ENCODE measurements around the gene HDAC8.
"Not testable (repeated sequence)": the region's sequence is repeated elsewhere in the genome, so short reads cannot be mapped to it uniquely, and the experiment has no call there.

Gene HDAC8

GRCh38 chrX:72460715-72461114 is 111.9 kb downstream of the HDAC8 start:
- no peak for TF ChIP-seq CTCF (IDR thresholded peaks at IDR 0.05)
- TF ChIP-seq ZFX (IDR thresholded peaks at IDR 0.05; ENCODE audit: borderline replicate concordance): no peak
- H3K27ac ChIP-seq: no peak overlapping the region

- H3K27ac ChIP-seq: not testable (repeated sequence)
These were observed 123.6 kb downstream of the HDAC8 start for GRCh38 chrX:72449034-72449433.

DNA sequence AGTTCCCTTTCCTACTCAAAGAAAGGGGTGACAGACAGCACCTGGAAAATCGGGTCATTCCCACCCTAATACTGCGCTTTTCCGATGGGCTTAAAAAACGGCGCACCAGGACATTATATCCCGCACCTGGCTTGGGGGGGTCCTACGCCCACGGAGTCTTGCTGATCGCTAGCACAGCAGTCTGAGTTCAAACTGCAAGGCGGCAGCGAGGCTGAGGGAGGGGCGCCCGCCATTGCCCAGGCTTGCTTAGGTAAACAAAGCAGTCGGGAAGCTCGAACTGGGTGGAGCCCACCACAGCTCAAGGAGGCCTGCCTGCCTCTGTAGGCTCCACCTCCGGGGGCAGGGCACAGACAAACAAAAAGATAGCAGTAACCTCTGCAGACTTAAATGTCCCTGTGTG is 131.9 kb downstream of the HDAC8 start:
- H3K27ac ChIP-seq: not testable (repeated sequence)

GRCh38 chrX:72436010-72436409 is 136.6 kb downstream of the HDAC8 start:
- TF ChIP-seq ZFX (IDR thresholded peaks at IDR 0.05; ENCODE audit: borderline replicate concordance) (no peak), CTCF (IDR thresholded peaks at IDR 0.05) (no peak)
- H3K27ac ChIP-seq: no peak overlapping the region

- H3K27ac ChIP-seq: no peak overlapping the region
- TF ChIP-seq ZFX (IDR thresholded peaks at IDR 0.05; ENCODE audit: borderline replicate concordance): no peak
- TF ChIP-seq CTCF (IDR thresholded peaks at IDR 0.05): no peak
These were observed 142.2 kb downstream of the HDAC8 start for GRCh38 chrX:72430405-72430968.

DNA sequence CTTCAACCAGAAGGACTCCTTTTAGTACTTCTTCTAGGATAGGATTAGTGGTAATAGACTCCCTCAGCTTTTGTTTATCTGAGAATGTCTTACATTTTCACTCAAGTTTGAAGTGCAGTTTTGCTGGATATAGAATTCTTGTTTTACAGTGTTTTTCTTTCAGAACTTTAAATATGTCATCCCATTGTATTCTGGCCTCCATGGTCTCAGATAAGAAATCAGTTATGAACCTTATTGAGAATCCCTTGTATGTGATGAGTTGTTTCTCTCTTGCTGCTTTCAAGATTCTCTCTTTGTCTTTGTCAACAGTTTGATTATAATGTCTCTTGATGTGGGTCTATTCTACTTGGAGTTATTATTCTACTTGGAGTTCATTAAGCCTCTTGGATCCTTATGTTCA is 150.8 kb downstream of the HDAC8 start:
- H3K27ac ChIP-seq: no peak overlapping the region
- TF ChIP-seq ZFX (IDR thresholded peaks at IDR 0.05; ENCODE audit: borderline replicate concordance) (no peak), CTCF (IDR thresholded peaks at IDR 0.05) (no peak)

DNA sequence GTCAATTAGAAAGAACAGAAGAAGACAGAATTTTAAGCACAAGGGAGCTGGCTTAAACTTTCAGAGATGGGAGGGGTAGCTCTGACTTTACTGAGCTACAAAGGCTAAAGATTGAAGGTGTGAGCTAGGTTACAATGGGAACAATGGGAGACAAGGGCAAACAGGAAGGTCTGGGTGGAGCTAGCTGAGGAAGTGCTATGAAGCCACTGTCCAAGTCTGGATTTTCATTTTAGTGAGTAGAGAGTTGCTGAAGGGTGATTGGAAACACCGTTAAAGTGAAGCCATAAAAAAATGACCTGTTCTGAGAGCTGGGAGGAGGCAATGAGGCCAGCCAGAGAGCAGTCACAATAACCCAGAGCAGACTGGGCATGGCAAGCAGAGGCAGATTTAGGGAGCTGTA is 162.7 kb downstream of the HDAC8 start:
- TF ChIP-seq CTCF (IDR thresholded peaks at IDR 0.05) (no peak), ZFX (IDR thresholded peaks at IDR 0.05; ENCODE audit: borderline replicate concordance) (no peak)
- no peak overlapping the region for H3K27ac ChIP-seq

DNA sequence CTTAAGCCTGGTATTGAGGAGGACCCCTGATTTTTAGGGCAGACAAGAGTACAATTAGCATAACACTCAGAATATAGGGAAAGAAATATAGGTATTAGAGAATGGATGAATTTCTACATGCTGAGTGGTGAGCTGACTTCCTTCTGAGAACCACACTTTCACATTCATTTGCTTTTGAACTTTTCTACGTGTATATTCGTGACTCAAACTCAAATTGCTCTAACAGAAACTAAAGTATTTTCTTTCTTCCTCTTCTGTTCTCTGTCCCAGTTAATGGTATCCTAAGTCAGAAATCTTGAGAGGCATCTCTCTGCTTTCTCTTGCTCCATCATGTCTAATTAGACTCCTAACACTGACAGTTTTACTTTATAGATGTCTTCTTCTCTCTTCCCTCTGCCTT is 163.8 kb downstream of the HDAC8 start:
- TF ChIP-seq ZFX (IDR thresholded peaks at IDR 0.05; ENCODE audit: borderline replicate concordance) (no peak), CTCF (IDR thresholded peaks at IDR 0.05) (no peak)
- no peak overlapping the region for H3K27ac ChIP-seq

- not testable (repeated sequence) for H3K27ac ChIP-seq
These were observed 167.5 kb downstream of the HDAC8 start for GRCh38 chrX:72405136-72405535.
